GM21381 (cell line): ENCODE measurements around the gene GLOD4.
"Not testable (repeated sequence)": the region's sequence is repeated elsewhere in the genome, so short reads cannot be mapped to it uniquely, and the experiment has no call there.

ENCODE experiments used
- ATAC-seq: cut with Tn5 transposase; IDR thresholded peaks from one replicate; pipeline ENCODE4 v1.9.1; 2021; ENCODE audit warnings: mild to moderate bottlenecking, moderate library complexity; ENCODE audit not compliant: unreplicated experiment

Gene GLOD4, protein sequence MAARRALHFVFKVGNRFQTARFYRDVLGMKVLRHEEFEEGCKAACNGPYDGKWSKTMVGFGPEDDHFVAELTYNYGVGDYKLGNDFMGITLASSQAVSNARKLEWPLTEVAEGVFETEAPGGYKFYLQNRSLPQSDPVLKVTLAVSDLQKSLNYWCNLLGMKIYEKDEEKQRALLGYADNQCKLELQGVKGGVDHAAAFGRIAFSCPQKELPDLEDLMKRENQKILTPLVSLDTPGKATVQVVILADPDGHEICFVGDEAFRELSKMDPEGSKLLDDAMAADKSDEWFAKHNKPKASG

DNA sequence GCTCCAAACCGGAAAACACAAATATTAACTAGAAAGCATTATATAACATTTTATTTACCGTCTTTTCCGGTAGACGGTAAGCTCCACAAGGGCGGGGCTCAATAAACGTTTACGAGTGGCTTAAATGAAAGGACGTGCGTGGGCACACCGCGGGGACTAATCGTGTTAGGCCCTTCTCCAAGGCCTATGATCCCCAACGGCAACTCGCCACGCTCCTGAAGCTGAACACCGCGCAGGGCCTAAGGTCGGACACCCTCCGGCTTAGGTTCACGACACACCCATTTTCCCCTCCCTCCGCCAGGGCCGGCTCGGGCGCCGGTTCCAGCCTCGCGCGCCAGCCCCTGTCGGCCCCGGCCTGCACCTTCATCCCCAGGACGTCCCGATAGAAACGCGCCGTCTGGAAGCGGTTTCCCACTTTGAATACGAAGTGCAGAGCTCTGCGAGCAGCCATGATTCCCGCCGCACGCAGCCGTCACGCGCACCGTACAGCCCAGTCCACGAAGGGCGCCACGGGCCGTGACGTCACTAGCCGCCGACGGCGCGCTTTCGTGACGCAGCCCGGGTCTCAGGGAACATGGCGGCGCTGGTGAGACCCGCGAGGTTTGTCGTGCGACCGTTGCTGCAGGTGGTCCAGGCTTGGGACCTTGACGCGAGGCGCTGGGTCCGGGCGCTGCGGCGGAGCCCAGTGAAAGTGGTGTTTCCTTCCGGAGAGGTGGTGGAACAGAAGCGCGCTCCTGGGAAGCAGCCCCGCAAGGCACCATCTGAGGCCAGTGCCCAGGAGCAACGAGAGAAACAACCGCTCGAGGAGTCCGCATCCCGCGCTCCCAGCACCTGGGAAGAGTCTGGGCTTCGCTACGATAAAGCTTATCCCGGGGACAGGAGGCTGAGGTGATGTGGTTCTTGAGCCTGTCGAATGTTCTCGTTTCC is at the start of gene GLOD4, which contains the start of gene MRM3:
Gene GLOD4 (minus strand): TSS at position 476 of the 927 bp plus-strand sequence. CDS start 25 bp downstream, at position 451.
Gene MRM3 (plus strand): TSS at position 549 of the 927 bp plus-strand sequence. CDS start 26 bp downstream, at position 575.
- ATAC-seq: peak; percentile 86

- no peak for ATAC-seq
These were observed 48.9 kb upstream of the GLOD4 start for GRCh38 chr17:830950-831349.

DNA sequence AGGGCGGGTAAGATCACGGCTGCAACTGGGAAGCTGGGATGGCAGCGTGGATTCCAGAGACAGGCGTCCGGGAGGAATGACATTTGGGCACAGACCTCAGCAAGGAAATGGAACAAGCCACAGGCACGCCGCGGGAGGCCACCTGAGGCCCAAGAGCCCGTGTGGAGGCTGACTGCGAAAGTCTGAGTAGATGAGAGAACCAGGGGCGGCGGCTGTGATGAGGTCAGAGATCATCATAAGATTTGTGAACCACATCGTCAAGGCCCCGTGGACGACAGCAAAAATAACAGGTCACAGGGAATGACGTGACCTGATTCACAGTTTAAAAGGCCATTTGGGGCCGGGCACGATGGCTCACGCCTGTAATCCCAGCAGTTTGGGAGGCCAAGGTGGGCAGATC is 48.3 kb upstream of the GLOD4 start:
- no peak for ATAC-seq

DNA sequence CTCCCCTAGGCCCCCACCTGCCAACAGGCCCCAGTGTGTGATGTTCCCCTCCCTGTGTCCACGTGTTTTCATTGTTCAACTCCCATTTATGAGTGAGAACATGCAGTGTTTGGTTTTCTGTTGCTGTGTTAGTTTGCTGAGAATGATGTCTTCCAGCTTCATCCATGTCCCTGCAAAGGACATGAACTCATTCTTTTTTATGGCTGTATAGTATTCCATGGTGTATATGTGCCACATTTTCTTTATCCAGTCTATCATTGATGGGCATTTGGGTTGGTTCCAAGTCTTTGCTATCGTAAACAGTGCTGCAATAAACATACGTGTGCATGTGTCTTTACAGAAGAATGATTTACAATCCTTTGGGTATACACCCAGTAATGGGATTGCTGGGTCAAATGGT is 47.5 kb upstream of the GLOD4 start:
- ATAC-seq: not testable (repeated sequence)

DNA sequence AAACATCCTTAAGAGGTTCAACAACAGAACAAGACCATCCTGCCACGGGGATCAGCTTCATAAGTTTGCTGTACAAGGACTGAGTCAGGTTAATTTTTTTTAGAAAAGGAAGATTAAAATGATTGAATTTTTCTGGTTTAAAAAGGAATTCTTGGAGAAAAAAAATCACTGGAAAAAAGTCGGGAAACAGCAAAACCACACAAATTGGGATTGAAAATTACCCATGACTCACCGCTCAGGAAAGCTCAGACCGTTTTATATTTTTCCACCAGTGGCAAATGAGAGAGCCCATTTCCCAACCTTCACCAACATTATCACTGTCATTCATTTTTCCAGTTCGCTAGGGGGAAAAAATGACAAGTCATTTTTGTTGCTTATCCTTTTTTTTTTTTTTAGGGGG is 46.7 kb upstream of the GLOD4 start:
- no peak for ATAC-seq

DNA sequence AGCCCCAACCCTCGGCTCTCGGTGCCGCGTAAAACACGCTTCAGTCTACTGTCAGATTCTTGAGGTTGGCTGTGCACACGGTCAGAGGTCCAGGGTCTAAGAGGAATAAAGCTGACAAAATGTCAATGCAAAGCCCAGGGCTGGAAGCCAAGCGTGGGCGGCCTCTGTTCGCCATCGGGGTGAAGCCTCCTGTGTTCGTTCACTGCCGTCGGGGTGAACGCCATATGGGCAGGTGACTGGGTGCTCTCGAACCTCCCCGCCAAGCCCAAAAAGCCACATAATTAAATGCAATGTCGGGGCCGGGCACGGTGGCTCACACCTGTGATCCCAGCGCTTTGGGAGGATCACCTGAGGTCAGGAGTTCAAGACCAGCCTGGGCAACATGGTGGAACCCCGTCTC is 44.7 kb upstream of the GLOD4 start:
- no peak for ATAC-seq

GRCh38 chr17:825216-825615 is 43.1 kb upstream of the GLOD4 start:
- ATAC-seq: no peak

DNA sequence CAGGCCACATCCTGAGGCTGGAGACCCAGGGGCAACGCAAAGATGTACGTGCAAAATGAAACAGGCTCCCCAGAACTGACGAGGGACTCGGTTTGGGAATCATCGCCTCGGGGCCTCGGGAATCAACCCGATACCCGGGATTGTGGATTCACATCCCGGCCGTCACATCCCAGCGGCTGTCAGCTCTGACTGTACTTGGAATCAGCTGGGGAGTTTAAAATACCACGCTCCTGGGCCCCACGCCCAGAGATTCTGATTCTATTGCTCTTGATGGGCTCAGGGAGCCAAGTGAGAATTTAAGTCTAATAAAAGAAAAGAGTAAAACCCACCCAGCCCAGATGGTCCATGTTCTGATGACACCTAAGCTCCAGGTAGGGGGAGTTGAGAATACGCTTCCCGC is 42.3 kb upstream of the GLOD4 start:
- ATAC-seq: no peak

DNA sequence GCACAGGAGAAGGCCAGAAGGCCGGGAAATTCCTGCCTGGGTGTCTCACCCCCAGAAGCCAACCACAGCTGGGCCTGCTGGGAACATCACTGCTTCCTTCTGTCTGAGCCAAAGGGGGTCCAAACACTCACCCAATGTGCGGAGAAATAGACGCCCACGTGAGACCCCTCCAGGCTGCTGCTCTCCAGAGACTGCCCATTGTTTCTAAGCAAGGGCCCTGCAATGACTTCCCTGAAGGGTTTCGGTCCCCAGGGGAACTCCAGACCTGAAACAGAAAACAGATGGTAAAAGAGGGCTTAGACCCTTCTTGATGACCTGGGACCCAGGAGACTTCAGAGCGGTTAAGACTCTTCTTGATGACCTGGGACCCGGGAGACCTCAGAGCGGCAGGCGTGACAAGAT is 41.4 kb upstream of the GLOD4 start:
- no peak for ATAC-seq

DNA sequence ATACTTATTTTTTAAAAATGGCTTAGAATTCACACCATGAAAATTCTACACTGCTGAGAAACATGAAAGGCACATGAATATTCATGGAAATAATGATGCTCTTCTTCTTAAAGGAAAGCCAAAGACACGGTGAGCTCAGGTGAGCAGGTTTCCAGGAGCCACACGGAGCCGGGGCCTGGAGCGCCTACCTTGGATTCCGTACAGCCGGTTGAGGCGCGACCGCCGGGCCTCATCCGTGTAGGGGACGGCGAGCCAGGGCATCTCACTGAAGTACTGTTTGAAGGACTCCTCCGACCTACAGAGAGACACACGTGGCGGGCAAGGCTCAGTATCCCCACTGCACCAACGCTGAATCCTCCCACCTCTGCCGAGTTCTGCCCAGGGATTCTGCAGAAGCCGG is 37.2 kb upstream of the GLOD4 start:
- no peak for ATAC-seq

- ATAC-seq: no peak
These were observed 32.3 kb upstream of the GLOD4 start for GRCh38 chr17:814371-814770.

DNA sequence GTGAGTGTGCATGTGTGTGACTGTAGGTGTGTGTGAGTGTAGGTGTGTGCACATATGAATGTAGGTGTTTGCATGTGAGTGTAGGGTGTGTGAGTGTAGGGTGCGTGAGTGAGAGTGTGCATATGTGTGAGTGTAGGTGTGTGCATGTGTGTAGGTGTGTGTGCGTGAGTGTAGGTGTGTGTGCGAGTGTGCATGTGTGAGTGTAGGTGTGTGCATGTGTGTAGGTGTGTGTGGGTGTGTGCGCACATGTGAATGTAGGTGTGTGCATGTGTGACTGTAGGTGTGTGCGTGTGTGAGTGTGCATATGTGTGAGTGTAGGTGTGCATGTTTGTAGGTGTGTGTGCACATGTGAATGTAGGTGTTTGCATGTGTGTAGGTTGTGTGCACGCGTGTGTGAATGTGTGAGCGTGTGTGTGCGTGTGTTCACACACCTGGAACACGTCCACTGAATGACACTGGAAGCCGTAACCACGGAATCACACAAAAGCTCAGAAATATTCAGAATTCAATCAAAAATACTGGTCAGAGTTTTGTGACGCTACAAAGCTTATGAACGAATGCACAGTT is 30.6 kb upstream of the GLOD4 start:
- ATAC-seq: no peak

GRCh38 chr17:811051-811784 is 29.1 kb upstream of the GLOD4 start:
- ATAC-seq: no peak

GRCh38 chr17:807523-808294 is 25.6 kb upstream of the GLOD4 start:
- ATAC-seq: no peak

DNA sequence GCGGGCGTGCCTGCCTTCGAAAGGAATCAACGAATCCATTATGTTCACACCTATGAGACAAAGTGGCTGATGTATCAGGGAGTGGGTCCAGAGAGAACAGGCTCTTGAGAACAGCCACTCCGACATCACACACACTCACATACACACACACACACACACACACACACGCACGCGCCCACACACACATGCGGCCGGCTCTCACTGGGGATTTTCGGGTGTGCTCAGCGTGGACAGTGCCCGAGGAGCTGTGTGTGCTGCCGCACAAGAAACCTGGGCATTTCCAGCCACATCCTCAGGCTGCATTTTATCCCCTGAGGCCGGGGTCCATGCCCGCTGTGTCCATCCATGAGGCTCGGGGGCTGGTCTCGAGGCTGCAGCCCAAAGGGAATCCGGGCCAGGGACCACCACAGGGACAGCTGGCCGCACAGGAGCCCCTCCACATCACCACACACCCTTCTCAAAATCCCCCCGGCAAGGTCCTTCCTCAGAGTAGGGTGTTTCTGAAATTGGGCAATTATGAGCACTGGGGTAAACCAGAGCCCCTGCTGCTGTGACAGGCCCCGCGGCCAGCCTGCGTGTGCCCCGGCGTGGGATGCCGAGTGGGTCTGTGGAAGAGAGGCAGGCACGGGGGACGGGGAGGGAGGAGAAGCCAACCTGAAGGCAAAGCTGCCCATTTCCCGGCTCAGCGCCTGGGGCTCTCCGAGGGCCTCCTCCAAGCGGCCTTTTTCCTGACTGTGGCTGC is 24.9 kb upstream of the GLOD4 start:
- no peak for ATAC-seq

- no peak for ATAC-seq
These were observed 24.3 kb upstream of the GLOD4 start for GRCh38 chr17:806346-806745.

DNA sequence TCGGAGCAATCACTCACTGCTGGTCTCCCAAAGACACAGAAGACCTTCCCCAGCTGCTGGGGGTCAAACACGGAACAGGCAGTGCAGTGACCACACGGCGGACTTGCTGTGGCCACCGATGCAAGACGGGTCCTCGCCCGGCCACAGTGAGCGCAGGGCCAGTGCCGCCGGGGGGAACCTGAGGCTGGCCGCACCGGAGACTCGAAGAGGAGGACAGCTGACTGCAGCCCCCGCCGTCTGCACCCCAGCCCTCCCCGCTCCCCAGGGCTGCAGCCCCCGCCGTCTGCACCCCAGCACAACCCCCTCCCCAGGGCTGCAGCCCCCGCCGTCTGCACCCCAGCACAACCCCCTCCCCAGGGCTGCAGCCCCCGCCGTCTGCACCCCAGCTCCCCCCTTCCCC is 23.8 kb upstream of the GLOD4 start:
- not testable (repeated sequence) for ATAC-seq

GRCh38 chr17:804541-805435 is 22.7 kb upstream of the GLOD4 start:
- ATAC-seq: no peak
